HUES48 (cell line): Measurements from ENCODE around the gene DPM2.

Experiments
- H3K27ac ChIP-seq: one replicate; pipeline ENCODE4 v1.7.0; 2013; ENCODE audit warnings: low read depth, low read length, inconsistent platforms
- H3K27me3 ChIP-seq: 2 replicates; pipeline ENCODE4 v1.6.1; 2013; ENCODE audit warnings: mild to moderate bottlenecking, low read length; ENCODE audit not compliant: control insufficient read depth, insufficient read depth
- H3K36me3 ChIP-seq: 2 replicates; pipeline ENCODE4 v1.6.1; 2013; ENCODE audit warnings: low read length; ENCODE audit not compliant: control insufficient read depth, insufficient read depth
- H3K4me1 ChIP-seq: 2 replicates; pipeline ENCODE4 v1.6.1; 2013; ENCODE audit warnings: mild to moderate bottlenecking, low read length; ENCODE audit not compliant: control insufficient read depth, insufficient read depth
- H3K4me3 ChIP-seq: 2 replicates; pipeline ENCODE4 v1.5.1; 2013; ENCODE audit warnings: mild to moderate bottlenecking, low read depth, low read length
- H3K9ac ChIP-seq: 2 replicates; pipeline ENCODE4 v1.6.1; 2013; ENCODE audit warnings: mild to moderate bottlenecking, low read depth, low read length, moderate library complexity
- H3K9me3 ChIP-seq: 2 replicates; pipeline ENCODE4 v1.6.1; 2013; ENCODE audit warnings: low read length; ENCODE audit not compliant: control insufficient read depth, insufficient read depth

DPM2 gene

DNA sequence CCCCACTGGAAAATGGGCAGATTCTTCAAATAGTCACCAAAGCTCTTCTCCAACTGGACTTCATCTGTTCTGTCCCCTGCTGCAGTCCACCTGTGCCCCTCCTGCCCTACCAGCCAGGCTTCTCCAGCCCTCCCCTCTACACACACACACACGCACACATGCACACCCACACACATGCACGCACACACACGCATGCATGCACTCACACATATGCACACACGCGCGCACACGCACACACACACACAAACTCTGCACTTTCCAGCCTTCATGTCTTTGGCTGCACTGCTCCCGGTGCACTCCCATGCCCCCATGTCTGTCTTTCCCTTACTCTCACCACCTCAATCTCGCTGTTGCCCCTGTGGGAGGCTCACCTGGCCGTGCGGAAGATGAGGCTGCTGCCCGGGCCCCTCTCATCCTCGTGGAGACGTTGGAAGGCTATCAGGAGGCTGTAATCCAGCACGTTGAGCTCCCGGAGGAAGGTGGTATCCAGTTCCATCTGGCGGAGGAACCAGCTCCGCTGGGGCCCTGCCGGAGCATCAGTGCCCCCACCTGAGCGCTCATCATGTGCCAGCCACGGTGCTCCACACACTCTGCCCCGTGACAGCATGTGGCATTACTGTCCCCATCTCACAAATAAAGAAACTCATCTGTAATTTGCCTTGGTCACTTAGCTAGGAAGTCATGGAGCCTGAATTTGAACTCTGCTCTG, 12.8 kb downstream of the DPM2 start:
- Histone ChIP-seq H3K27ac (no peak overlapping the region), H3K9me3 (no peaks in the 10 kb centered on the region), H3K4me1 (peaks cover 15% of the 10 kb centered on the region), H3K27me3 (peaks cover 21% of the 10 kb centered on the region), H3K36me3 (no peaks in the 10 kb centered on the region), H3K4me3 (no peak overlapping the region), H3K9ac (no peak overlapping the region)

DNA sequence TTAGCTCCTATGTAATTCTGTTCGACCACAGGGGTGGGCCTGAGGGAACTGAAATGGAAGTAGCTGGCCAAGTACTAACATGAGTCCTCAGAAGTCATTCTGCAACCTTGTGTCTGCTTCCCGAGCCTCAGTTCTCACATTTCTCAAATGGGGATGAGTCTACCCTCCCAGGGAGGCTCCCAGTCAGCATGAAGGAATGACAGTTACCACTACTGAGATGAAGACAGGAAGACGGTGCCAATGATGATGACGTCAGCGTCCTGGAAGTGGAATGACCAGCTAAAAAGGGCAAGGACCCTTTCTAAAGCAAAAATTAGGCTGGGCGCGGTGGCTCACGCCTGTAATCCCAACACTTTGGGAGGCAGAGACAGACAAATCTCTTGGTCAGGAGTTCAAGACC, 13.9 kb downstream of the DPM2 start:
- H3K36me3 ChIP-seq: no peaks in the 10 kb centered on the region
- no peak overlapping the region for H3K27ac ChIP-seq

DNA sequence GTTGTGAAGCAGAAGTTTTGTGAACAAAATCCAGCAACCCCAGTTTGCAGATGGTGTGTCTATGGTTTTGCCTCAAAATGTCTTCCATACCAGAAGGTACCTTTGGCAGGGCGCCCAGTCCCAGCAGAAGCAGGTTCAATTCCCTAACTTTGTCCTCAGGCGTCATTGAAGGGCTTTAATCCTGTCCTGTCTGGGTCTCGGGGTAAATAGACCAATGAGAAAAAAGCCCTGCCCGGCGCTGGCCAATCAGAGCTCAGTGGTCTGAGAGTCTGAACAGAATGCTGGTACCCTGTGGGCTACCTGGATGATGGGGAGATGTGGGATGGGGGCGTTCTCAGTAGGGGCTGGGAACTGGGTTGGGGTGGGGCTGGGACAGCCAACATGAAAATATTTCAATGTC, 14.6 kb downstream of the DPM2 start:
- no peak overlapping the region for H3K9ac ChIP-seq
- H3K27ac ChIP-seq: no peak overlapping the region
- peaks cover 2% of the 10 kb centered on the region for H3K4me1 ChIP-seq
- H3K27me3 ChIP-seq: peaks cover 4% of the 10 kb centered on the region; the same call in 1 of the 2 replicates
- no peaks in the 10 kb centered on the region for H3K9me3 ChIP-seq
- no peak overlapping the region for H3K4me3 ChIP-seq
- no peaks in the 10 kb centered on the region for H3K36me3 ChIP-seq

More for the DNA sequence above, 13.9 kb downstream of the DPM2 start:
- Histone ChIP-seq H3K4me1 (peaks cover 9% of the 10 kb centered on the region), H3K27me3 (peaks cover 11% of the 10 kb centered on the region), H3K9ac (no peak overlapping the region), H3K9me3 (no peaks in the 10 kb centered on the region), H3K4me3 (no peak overlapping the region)

DNA sequence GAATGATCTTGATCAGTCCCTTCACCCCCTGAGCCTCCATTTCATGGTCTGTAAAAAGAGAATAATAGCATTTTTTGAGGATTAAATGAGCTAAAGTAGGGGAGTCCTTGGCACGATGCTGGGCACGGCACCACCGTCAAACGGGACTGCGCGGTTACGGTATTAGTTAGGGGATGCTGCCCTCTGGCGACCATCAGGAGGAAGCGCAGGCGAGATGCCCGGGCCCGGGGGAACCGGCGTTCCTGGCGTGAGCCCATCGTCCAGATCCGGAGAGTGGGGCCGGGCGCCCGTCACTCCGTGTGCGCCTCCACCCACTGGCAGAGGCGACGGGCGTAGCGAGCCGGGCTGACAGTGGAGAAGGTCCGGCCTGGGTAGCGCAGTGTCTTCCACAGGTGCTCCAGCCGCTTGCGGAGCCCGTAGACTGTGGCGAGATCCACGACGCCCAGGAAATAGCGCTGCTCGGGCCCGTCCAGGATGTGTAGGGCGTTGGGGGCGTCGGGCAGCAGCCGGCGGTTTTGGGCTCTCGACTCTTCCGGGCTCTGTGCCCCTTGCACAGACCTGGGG, 16.0 kb downstream of the DPM2 start:
- peak overlapping the region; percentile 31; the same call in 1 of the 2 replicates for H3K4me3 ChIP-seq
- peaks cover 4% of the 10 kb centered on the region; the same call in 1 of the 2 replicates for H3K27me3 ChIP-seq
- no peaks in the 10 kb centered on the region for H3K36me3 ChIP-seq
- H3K27ac ChIP-seq: no peak overlapping the region
- H3K9ac ChIP-seq: no peak overlapping the region
- H3K9me3 ChIP-seq: no peaks in the 10 kb centered on the region
- H3K4me1 ChIP-seq: no peaks in the 10 kb centered on the region

DNA sequence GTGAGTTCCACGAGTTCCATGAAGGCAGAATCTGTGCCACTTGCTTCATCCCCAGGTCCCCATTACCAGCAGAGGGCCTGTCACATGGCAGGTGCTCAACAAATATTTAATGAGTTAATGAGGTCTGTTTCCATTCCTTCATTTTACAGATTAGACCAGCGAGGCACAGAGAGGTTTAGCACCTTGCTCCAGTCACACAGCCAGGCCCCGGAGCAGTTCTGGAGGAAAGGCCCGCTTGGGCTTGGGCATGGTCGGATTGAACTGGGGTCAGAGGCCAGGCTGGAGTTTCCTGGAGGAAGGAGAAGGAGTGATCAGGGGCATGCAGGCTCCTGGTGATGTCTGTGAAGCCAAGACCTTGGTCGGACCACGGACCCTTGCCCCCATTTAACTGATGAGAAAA, 16.9 kb downstream of the DPM2 start:
- no peak overlapping the region for H3K9ac ChIP-seq
- no peaks in the 10 kb centered on the region for H3K36me3 ChIP-seq
- no peaks in the 10 kb centered on the region for H3K4me1 ChIP-seq
- peaks cover 9% of the 10 kb centered on the region; the same call in 1 of the 2 replicates for H3K27me3 ChIP-seq
- no peaks in the 10 kb centered on the region for H3K9me3 ChIP-seq
- no peak overlapping the region for H3K4me3 ChIP-seq
- H3K27ac ChIP-seq: no peak overlapping the region

DNA sequence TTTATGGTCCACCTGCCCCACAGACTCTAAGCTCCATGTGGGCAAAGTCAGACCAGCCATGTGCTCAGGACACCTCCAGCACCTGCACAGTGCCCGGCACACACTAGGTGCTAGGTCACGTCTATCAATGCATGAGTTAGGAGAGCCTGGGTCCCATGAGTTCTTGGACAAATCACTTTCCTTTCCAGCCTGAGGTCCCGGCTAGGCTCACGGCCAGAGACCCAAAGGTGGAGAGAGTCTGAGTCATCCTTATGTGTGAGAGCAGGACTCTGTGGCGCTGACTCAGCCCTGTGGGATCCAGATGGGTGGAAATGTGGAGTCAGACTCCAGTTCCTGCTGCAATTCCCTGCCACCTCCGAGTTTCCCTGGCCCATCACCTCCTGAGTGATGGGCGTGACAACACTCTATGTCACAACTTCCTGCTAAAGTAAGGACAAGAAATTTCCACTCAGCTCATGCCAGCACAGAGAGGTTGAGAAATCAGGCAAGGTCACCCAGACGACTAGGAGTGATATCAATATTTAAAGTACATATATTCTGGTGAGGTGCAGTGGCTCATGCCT, 18.3 kb downstream of the DPM2 start:
- Histone ChIP-seq H3K27me3 (peaks cover 9% of the 10 kb centered on the region; the same call in 1 of the 2 replicates), H3K9me3 (no peaks in the 10 kb centered on the region), H3K4me3 (no peak overlapping the region), H3K9ac (no peak overlapping the region), H3K4me1 (no peaks in the 10 kb centered on the region), H3K27ac (no peak overlapping the region), H3K36me3 (no peaks in the 10 kb centered on the region)

DNA sequence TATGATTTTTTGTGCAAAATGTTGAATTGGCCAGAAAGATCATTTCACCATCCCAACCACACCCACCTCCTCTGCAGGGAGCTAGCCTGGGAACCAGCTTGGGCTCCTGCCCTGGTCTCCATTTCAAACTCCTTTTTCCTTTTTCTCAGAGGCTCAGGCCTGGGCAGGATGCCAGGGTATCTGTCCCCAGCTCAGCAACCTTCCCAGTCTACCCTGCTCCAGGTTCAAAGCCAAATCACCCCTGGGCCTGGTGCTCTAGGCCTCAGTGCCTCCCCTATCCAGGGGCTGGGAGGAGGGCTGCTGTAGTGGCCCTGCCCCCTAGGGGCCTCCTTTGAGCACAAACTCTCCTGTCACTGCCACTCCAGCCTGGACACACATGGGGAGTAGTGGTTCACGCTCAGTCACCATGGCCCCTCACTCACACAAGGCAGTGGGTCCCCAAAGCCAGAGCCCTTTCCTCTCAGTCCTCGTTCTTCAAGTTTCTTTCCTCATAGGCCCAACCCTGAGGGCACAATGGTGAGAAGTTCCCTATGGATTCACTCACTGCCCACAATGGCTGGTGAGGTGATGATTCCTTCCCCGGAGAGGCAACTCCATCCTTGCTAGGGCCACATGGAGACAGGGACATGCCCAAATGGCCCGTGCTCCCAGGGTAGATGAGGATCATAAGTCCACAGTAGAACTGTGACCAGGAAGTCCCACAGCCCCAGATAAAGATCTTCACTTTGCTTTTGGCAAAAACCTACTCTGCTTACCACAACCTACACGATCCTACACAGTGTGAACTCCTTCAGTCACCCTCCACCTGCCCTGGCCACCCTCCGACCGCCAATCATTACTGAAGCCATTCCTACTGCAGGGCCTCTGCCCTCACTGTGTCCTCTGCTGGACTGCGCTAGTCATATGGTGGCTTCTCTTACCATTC, 19.2 kb downstream of the DPM2 start:
- Histone ChIP-seq H3K9ac (no peak overlapping the region), H3K27me3 (peaks cover 9% of the 10 kb centered on the region; the same call in 1 of the 2 replicates), H3K36me3 (no peaks in the 10 kb centered on the region), H3K4me3 (no peak overlapping the region), H3K4me1 (no peaks in the 10 kb centered on the region), H3K9me3 (no peaks in the 10 kb centered on the region), H3K27ac (no peak overlapping the region)

DNA sequence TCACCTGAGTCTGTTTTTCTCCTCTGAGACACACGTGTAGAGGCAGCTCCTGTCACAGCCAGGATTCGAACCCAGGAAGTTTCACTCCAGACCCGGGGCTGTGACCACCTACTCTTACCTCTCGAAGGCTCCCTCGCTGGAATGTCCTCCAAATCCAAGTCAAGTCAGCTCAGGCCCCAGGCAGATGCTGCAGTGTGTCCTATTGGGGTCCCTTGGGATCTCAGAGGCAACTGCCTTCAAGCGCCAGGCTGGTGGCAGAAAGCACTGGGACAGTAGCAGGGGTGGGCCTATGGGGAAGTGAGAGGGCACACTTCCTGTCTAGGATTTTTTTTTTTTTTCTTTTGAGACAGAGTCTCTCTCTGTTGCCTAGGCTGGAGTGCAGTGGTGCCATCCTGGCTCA, 20.1 kb downstream of the DPM2 start:
- no peak overlapping the region for H3K4me3 ChIP-seq
- H3K27ac ChIP-seq: no peak overlapping the region
- H3K36me3 ChIP-seq: peaks cover 5% of the 10 kb centered on the region; the same call in 1 of the 2 replicates
- no peaks in the 10 kb centered on the region for H3K4me1 ChIP-seq
- no peaks in the 10 kb centered on the region for H3K9me3 ChIP-seq
- peaks cover 9% of the 10 kb centered on the region; the same call in 1 of the 2 replicates for H3K27me3 ChIP-seq
- no peak overlapping the region for H3K9ac ChIP-seq

DNA sequence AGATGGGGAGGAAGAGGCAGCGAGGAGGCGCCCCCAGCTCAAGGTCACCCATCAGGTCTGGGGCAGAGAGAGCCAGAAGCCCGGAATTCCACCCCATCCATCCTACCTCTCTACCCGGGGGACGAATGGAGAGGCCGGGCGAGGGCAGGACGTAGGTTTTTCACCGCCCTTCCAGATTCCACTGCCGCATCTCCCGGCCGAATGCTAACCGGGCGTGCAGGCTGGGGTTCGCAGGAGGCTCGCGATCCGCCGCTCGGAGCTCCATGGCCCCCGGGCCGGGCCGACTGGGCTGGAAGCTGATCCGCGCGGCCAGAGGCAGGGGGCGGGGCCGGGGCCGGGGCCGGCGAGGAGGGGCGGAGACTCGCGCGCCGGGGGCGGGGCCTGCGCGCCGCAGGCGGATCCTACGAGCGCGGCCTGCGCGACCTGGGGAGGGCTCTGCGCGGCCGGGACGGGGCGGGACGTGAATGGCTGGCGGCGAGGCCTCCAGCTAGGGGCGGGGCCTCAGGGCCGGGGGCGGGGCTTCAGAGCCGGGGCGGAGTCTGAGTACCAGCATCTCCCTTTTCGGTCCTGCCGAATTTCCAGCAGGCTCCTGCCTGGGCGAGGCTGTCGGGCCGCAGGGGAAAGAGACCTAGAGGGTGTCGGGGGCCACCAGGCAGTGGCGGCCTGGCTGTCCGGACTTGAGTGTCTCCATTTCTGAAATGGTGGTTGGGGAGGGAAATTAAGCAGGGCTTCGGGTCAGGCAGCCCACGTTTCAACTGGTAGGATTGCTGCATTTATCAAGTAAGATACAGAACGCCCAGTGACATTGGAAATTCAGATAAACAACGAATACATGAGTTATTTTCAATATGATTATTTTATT, 20.7 kb downstream of the DPM2 start, which contains the start of gene ST6GALNAC4:
Gene ST6GALNAC4 (minus strand): TSS at position 322 of the 862 bp plus-strand sequence. CDS start 622 bp downstream, outside the sequence.
- Histone ChIP-seq H3K27ac (no peak within 1 kb of the TSS), H3K4me1 (no peaks in the 10 kb centered on the region), H3K27me3 (peaks cover 6% of the 10 kb centered on the region; the same call in 1 of the 2 replicates), H3K36me3 (peaks cover 11% of the 10 kb centered on the region; the same call in 1 of the 2 replicates), H3K9me3 (no peaks in the 10 kb centered on the region), H3K4me3 (peak within 1 kb of the TSS; percentile 82), H3K9ac (peak within 1 kb of the TSS; percentile 51; the same call in 1 of the 2 replicates)
